Measurements from ENCODE around the gene PID1.
"Not testable (repeated sequence)": the region's sequence is repeated elsewhere in the genome, so short reads cannot be mapped to it uniquely, and the experiment has no call there.

The PID1 gene

DNA sequence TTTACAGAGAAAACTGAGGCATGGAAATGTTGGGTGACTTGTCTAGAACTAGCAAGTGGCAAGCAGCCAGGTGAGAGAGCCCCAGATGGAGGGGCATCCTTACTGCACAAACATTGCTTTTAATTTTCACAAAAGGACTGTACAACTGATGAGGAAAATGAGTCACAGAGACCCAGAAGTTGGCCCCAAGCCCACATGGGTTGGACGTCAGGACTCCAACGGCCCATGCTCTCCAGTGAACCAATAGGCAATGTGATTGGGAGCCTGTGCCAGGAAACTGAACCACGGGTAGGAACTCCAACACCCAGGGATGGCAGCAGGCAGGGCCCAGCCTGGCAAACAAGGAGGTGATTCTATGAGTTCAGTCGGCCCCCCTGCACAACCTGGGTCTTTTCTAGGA, 50.8 kb downstream of the PID1 start:
- DNase-seq (ENCODE audit: extremely low read depth in 1 of 2, low read depth in 1 of 2), result no peak

DNA sequence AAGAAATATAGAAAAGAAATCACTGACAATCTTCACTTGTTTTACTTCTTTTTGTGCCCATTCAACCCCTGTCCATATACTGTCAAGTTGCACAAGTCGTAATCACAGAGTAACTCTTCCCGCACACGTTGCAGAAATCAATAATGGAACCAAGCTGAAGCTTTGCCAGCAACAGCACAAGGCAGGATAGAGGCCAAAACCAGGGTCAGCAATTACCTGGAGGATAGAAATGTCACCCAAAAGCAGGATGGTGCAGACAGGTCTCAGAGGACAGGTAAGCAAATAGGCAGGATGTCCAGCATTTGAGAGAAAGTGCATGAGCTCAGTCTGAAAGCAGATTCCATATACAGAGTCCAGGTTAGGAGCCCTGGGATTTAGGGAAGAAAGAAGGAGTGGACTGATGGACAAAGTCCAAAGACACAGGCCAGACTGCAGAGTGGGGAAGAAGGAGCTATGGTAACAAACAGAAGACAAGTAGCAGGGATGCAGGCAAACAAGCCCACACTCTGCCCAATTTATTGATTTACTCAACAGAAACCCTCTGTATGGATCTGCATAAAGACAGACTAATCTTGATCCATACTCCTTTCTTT, 52.7 kb downstream of the PID1 start:
- no peak for DNase-seq (ENCODE audit: extremely low read depth in 1 of 2, low read depth in 1 of 2)

DNA sequence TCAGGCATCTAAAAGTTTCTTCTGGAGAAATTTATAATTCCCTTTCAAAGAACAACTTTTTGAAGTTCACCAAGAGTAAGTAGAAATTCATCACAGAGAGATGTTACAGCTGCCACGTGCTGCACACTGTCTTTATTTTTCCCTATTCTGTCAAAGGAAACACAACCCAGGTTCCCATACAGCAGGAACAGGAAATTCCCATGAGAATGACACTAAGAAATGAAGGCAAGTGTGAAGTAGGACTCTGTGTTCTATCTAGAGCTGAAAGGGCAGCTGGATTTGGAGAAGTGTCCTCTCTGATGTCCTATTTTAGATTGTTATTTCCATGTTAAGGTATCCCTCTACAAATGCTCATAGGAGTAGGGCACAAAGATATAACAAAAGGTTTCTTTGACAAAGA, 58.8 kb downstream of the PID1 start:
- DNase-seq (ENCODE audit: extremely low read depth in 1 of 2, low read depth in 1 of 2), result no peak

DNA sequence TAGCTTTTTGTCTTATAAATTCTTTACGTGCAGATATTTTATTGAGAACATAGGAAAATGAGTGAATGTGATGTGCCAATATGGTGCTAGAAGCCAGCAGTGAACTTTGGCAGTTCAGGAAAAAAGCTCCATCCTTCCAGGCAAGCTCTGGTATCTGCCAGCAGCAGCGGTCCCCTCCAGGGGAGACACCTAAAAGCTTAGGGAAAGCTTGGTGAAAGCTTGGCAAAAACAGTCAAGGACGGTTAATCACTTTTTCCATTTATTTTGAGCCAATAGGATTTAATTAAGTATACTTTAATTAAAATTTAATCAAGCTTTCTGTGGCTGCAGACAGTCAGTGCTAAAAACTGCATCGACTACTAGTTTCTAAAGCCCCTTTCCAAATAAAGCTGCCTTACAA, 60.4 kb downstream of the PID1 start:
- no peak for DNase-seq (ENCODE audit: extremely low read depth in 1 of 2, low read depth in 1 of 2)

DNA sequence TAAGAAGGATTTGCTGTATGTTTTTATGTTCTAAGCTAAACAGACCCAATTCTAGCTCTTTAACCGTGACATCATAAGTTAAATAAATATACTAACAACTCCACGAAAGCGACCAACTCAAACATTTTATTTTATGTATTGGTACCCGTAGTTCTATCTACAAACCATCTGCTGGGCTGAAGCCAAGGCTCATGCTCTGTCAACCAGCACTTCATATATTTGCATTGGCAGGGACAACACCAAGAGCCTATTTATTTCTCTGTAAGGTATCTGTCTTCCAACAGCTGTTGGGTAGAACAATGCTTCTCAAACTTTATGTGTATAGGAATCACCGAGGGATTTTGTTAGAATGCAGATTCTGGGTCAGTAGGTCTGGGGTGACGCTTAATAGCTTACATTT, 64.5 kb downstream of the PID1 start:
- DNase-seq (ENCODE audit: extremely low read depth in 1 of 2, low read depth in 1 of 2), result no peak

DNA sequence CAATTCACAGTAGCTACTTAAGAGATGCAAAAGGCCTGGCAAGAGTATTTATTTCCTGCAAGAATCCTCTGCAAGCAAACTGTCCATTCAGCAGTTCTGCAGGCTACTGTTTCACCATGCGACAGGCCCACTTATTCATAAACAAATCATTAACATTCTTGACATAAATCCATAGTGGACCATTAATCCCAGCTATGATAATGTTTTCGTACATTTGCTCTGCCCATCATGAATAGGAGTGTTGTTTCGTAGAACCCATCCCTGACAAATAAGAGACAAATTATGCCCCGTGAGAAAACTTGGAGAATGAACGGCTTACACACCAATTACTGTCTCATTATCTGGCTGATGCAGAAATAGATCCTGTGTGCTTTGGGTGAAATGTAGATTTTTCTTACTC, 65.4 kb downstream of the PID1 start:
- DNase-seq (ENCODE audit: extremely low read depth in 1 of 2, low read depth in 1 of 2), result no peak

DNA sequence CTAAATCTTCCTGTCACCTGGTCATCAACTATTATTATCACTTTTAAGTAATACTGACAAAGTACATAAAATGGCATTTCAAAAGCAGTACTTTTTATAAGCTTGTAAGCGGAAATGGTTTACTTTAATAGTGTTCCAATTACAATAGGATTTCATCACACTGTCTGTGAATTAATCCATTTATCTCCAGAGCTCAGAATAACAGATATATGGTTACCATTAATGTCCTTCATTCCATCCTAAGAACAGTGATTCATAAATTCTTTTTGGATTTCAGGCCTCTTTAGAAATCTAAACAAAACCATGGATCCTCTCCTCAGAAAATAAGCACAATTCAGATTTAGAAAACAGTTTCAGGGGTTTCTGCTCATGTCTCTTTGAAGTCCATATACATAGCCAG, 68.4 kb downstream of the PID1 start:
- no peak for DNase-seq (ENCODE audit: extremely low read depth in 1 of 2, low read depth in 1 of 2)

DNA sequence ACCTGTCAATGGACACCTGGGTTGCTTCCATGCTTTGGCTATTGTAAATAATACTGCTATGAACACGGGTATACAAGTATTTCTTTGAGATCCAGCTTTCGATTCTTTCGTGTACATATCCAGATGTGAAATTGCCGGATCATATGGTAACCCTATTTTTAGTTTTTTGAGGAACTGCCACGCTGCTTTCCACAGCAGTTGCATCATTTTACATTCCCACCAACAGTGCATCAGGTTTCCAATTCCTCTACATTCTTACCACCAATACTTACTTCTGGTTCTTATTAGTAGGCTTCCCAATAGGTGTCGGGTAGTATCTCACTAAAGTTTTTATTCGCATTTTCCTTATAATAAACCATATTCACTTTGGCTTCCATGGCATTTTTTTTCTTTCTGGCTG, 69.6 kb downstream of the PID1 start:
- DNase-seq (ENCODE audit: extremely low read depth in 1 of 2, low read depth in 1 of 2), result no peak

DNA sequence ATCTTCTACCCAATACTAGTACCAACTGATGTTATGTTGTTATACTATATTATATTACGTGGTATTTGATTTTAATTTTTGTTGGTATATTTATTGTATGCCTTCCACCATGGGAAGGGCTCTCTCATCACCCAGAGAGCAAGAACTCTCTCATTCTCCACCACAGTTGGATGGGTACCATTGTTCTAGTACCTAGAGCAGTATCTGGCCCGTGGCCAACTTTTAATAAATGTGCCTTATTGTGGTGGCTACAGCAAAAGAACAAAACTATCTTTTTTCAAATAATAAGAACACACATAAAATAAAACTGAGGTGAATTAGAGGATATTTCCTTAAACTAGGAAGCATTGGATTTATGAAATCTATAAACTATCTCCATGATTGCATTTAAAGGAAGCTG, 71.8 kb downstream of the PID1 start:
- no peak for DNase-seq (ENCODE audit: extremely low read depth in 1 of 2, low read depth in 1 of 2)

DNA sequence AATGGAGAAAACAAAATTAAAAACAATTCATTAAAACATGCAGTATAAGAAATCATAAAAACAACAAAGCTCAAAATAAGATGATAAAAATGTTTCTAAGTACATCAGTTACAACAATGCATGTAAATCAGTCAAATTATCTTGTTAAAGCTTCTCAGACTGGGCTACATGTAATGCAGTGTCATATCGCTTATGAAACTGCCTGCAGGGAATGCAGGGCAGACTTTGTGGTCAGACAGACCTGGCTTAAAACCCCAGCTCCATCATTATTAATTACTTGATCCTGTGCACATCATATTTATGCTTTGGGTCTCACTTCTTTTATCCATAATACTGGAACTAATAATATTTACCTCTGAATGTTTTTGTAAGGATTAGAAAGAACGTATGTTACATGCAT, 74.6 kb downstream of the PID1 start:
- no peak for DNase-seq (ENCODE audit: extremely low read depth in 1 of 2, low read depth in 1 of 2)

DNA sequence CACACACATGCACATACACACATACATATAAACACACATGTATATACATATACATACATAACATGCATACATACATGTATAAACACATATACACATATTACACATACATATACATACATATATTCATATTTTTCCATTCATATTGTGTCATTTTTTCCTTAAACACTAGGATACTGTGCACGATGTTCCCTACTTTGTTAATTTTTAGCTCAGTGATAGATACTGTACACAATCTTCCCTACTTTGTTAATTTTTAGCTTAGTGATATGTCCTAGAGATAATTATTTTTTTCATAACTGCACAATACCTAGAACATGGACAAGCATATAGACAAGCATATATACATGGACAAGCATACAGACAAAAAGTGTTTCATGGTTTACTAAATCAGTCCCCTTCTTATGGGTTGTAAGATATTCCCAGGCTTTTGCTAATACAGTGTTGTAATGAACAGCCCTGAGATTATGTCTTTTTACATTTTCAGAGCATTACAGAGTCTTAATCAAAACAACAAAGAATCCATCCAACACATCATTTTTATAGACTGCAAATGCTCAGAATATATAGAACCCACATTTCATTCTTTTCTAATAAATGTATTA, 75.6 kb downstream of the PID1 start:
- no peak for DNase-seq (ENCODE audit: extremely low read depth in 1 of 2, low read depth in 1 of 2)

DNA sequence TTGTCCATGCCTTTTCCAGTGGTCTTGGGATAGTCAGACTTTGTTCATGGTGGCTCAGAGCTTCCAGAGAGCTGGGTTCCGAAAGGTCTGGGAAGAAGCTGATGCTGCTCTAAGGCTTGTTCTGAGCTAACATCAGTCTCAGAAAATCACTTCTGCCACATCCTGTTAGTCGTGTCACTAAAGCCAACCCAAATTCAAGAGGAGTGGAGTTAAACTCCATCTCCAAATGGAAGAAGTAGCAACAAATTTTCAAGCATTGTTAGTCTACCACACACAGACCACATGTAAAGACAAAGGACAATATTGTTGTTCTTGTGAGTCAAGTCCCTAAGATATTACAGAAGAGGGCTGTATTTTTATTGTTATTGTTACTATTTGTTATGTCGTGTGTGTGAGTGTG, 77.8 kb downstream of the PID1 start:
- no peak for DNase-seq (ENCODE audit: extremely low read depth in 1 of 2, low read depth in 1 of 2)

DNA sequence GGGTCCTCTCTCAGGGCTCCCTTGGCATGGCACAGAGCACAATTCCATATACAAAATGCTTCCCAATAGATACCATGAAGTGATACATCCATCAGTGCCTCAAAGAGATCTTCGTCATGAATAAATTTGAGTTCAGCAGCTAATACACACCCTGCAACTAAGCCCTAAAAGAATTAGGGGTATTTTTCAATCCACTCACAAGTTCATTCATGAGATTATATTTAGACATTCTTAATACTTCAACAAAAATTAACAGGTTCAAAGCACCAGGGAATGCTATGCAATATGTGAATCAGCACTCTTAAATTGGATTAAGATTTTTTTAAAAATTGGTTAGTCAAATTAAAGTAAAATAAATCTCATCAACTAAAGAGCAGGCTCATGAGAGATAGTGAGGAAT, 79.7 kb downstream of the PID1 start:
- DNase-seq (ENCODE audit: extremely low read depth in 1 of 2, low read depth in 1 of 2), result no peak

DNA sequence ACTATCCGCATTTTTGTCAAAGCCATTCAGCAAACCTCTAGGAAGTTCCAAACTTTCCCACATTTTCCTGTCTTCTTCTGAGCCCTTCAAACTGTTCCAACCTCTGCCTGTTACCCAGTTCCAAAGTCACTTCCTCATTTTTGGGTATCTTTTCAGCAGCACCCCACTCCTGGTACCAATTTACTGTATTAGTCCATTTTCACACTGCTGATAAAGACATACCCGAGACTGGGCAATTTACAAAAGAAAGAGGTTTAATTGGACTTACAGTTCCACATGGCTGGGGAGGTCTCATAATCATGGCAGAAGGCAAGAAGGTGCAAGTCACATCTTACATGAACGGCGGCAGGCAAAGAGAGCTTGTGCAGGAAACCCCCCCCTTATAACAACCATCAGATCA, 84.0 kb downstream of the PID1 start:
- DNase-seq (ENCODE audit: extremely low read depth in 1 of 2, low read depth in 1 of 2), result not testable (repeated sequence)

DNA sequence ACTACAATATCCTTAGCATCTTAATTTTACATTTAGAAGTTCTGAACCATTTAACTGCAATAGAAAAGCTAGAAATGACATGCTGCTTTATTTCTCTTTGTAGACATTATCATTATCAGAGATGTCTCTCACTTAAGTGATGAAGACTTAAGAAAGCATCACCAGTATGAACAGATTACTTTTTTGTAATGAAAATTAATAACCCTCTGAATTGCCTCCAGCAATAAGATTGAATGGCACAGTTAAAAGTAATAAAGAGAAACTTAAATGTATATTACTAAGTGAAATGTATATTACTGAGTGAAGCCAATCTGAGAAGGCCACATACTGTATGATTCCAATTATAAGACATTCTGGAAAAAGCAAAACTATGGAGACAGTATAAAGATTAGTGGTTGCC, 89.4 kb downstream of the PID1 start:
- no peak for DNase-seq (ENCODE audit: extremely low read depth in 1 of 2, low read depth in 1 of 2)

DNA sequence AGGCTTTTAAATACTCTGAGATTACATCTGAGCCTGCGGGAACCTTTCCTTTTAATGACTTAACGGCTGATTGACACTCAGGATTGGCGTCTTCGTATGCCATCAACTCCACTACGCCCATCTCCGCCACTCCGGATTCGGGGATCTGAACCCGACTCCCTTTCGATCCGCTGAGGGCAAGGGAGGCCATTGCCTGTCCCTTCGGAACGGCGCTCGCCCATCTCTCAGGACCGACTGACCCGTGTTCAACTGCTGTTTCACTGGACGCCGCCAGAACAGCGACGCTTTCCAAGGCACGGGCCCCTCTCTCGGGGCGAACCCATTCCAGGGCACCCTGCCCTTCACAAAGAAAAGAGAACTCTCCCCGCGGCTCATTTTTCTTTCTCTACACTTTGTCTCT, 90.4 kb downstream of the PID1 start:
- no peak for DNase-seq (ENCODE audit: extremely low read depth in 1 of 2, low read depth in 1 of 2)

DNA sequence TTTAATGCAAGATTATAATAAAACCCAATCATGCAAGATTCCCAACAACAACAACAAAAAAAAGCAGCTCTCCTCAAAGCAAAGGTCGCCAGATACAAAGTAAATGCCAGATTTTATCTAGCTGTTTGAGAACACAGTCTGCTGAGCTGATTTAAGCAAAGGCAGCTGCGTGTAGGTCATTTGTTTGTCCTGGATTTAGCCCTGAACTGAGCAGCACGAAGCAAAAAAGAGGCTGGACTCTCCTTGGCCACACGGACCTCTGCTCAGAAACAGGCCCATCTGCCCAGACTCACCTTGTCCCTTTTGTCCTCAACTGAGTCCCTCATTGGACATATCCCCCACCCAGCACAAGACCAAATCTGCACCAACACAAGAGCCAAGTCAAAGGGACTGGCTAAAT, 91.5 kb downstream of the PID1 start:
- no peak for DNase-seq (ENCODE audit: extremely low read depth in 1 of 2, low read depth in 1 of 2)

DNA sequence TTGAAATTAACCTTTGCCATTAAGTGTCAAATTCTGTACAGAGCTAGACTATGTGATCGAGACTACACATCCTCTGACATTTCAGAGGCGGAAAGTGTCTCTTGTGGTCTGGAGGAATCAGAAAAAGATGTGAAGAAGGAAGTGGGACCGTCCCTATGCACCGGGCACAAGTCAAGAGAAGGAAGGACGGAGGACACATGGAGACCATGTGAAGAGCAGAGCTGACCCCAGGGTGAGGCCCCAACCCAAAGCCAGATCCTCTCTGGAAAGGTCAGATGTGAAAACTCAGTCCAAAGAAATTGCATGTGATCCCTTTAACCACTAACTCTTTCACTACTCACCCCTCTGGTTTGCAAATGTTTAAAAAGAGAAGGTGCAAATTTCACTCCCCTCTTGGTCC, 92.4 kb downstream of the PID1 start:
- DNase-seq (ENCODE audit: extremely low read depth in 1 of 2, low read depth in 1 of 2), result no peak

DNA sequence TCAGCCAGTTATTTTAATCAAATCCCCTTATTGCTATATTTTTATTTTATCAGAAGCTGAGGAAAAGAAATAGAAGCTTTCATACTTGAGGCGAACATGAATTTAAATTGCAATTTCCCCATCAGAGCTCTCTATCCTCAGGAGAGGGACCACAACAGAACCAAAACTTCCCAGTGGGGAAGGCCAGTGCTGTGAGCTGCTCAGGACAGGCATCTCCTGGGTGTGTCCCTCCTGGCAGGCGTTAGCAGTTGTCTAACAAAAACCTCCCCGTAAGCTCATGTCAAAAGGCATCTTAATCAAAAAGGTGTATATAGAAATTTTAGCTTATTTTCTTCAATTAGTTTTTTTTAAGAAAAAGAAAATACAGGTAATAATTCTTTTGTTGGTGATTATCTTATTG, 93.0 kb downstream of the PID1 start:
- no peak for DNase-seq (ENCODE audit: extremely low read depth in 1 of 2, low read depth in 1 of 2)

DNA sequence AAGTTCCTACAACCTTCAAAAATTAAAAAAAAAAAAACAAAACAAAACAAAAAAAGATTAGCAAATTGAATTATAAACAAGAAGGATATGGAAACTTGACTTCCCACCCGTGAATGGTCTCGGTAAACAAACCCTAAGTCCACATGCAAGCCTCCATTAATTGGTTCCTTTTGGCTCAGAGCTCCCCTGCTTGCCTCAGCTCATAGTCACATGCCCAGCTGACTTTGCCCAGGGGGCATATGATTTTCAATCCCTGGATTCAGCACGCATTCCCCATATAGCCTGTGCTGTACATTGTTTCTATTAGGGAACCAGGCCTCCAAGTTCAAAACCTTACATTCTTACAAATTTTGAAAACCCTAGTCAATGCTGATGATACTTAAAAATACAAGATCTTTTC, 95.0 kb downstream of the PID1 start:
- no peak for DNase-seq (ENCODE audit: extremely low read depth in 1 of 2, low read depth in 1 of 2)

DNA sequence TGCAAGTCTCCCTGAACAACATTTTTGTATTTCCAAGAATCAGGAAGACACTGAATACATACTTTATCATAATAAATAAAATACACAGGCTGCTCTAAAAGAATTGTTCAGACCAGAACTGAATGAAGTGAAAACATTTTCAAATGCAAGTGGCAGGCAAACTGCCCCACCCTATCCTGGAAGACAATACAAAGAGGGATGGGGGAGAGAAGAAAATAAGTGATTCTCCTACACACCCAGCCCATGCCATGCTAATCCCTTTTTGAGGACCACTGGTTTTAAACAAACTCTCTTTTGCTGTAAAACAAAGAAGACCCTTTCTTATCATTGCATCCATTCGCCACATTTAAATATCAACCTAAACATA, 95.6 kb downstream of the PID1 start:
- no peak for DNase-seq (ENCODE audit: extremely low read depth in 1 of 2, low read depth in 1 of 2)

DNA sequence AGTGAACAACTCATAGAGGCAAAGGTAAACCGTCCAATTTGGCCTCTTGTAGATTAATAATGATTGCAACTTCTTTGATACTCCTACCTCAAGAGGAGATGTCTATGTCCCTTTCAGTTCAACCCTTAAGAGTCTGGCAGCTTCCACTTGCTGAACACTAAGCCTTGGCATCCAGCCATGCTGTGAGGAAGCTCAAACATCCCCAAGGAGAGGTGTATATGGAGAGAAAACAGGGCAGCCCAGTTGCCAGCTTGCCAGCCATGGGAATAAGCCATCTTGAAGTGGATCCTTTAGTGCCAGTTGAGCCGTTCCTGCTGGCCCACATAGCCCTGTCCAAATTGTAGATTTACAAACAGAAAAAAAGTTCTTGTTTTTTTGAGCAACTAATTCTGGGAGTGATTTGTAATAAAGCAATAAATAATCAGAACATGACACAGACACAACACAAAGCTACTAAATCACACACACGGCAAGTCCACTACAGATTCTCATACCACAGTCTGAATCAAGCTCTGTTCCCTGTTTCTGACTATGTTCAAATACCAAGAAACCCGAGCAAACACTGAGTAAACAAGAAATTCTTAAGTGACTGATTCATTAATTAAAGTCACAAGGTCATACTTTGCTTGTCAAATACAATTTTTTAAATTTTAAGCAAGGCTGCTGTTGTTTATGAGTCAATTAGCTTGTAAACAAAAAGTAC, 96.1 kb downstream of the PID1 start:
- no peak for DNase-seq (ENCODE audit: extremely low read depth in 1 of 2, low read depth in 1 of 2)

DNA sequence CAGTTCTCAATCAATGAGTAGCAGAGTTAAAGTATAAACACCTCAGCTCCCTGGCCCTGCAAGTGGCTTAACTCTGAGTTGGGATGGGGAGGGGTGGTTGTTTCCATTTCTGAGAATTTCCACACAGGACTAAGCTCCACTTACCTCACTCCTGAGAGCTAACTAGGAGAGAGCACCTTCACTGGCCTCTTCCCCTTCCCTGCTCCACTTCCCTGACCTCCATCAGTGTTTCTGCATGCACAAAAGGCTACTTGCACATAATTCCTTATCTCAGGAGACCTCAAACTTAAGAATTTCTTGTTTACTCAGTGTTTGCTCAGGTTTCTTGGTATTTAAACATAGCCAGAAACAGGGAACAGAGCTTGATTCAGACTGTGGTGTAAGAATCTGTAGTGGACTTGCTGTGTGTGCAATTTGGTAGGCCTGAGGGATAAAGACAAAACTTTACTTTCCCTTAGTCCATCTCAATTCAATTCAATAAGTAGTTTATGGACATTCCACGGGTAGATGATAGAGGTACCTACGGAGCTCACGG, 97.2 kb downstream of the PID1 start:
- no peak for DNase-seq (ENCODE audit: extremely low read depth in 1 of 2, low read depth in 1 of 2)

All from activated CD8-positive, alpha-beta memory T cell treated with anti-CD3 and anti-CD28 coated beads for 1 hour (primary cell).